ENCODE results near the gene ANTXR1.

GRCh38 chr2:69034122-69034521, 21.1 kb downstream of the ANTXR1 start:
- TF ChIP-seq KDM5A (IDR thresholded peaks at IDR 0.05; ENCODE audit: low read length), result no peak
- no peak for TF ChIP-seq SP2 (IDR thresholded peaks at IDR 0.05; ENCODE audit: low read length)

Measured in H1 (cell line).